ENCODE measurements around the gene MCUR1.

MCUR1 gene

DNA sequence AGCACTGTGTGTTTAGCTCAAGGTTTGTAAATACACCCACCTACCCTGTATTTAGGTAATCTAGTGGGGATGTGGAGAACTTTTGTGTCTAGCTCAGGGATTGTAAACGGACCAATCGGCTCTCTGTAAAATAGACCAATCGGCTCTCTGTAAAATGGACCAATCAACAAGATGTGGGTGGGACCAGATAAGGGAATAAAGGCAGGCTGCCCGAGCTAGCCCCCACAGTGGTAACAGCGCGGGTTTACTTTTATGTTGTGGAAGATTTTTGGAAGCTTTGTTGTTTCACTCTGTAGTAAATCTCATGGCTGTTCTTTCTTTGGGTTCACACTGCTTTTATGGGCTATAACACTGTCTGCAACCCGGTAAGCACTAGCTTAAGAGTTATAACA, 70.6 kb downstream of the MCUR1 start:
- TF ChIP-seq, protein P1, sequence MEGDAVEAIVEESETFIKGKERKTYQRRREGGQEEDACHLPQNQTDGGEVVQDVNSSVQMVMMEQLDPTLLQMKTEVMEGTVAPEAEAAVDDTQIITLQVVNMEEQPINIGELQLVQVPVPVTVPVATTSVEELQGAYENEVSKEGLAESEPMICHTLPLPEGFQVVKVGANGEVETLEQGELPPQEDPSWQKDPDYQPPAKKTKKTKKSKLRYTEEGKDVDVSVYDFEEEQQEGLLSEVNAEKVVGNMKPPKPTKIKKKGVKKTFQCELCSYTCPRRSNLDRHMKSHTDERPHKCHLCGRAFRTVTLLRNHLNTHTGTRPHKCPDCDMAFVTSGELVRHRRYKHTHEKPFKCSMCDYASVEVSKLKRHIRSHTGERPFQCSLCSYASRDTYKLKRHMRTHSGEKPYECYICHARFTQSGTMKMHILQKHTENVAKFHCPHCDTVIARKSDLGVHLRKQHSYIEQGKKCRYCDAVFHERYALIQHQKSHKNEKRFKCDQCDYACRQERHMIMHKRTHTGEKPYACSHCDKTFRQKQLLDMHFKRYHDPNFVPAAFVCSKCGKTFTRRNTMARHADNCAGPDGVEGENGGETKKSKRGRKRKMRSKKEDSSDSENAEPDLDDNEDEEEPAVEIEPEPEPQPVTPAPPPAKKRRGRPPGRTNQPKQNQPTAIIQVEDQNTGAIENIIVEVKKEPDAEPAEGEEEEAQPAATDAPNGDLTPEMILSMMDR (IDR thresholded peaks at IDR 0.05; ENCODE audit: low read depth, low read length) = no peak
- H3K4me3 ChIP-seq (replicated peaks in 1 of 2; ENCODE audit: low read depth in 2 of 2, low read length in 2 of 2) = no peak overlapping the region
- no peak for DNase-seq (ENCODE audit: low read depth in 2 of 2)

DNA sequence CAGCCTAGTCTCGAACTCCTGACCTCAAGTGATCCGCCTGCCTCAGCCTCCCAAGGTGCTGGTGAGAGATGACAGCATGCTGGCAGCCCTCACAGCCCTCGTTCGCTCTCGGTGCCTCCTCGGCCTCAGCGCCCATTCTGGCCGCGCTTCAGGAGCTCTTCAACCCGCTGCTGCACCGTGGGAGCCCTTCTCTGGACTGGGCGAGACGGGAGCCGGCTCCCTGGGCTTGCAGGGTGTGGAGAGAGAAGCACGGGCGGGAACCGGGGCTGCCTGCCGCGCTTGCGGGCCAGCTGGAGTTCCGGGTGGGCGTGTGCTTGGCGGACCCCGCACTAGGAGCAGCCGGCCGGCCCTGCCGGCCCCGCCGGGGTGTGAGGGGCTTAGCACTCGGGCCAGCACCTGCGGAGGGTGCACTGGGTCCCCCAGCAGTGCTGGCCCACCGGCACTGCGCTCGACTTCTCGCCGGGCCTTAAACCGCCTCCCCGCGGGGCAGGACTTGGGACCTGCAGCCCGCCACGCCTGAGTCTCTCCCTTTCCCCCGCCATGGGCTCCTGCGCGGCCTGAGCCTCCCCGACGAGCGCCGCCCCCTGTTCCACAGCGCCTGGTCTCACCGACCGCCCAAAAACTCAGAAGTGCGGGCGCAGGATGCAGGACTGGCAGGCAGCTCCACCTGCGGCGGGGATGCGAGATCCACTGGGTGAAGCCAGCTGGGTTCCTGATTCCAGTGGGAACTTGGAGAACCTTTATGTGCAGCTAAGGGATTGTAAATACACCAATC, 71.2 kb downstream of the MCUR1 start:
- H3K4me3 ChIP-seq (replicated peaks in 1 of 2; ENCODE audit: low read depth in 2 of 2, low read length in 2 of 2) = no peak overlapping the region
- TF ChIP-seq, protein P1 (IDR thresholded peaks at IDR 0.05; ENCODE audit: low read depth, low read length) = no peak

DNA sequence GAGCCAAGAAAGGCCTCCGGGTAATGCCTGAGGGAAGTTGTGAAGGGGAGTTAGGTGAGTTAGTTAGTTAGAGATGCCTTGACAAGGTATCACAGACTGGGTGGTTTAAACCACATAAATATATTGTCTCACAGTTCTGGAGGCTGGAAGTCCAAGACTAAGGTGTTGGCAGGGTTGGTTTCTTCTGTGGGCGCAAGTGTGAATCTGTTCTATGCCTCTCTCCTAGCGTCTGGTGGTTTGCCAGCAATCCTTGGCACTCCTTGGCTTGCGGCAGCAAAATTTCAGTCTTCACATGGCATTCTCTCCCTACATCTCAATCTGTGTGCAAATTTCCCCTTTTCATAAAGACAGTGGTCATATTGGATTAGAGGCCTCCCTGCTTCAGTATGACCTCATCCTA, 73.0 kb downstream of the MCUR1 start:
- H3K4me3 ChIP-seq (replicated peaks in 1 of 2; ENCODE audit: low read depth in 2 of 2, low read length in 2 of 2) = no peak overlapping the region
- DNase-seq (ENCODE audit: low read depth in 2 of 2) = no peak
- TF ChIP-seq, protein P1 (IDR thresholded peaks at IDR 0.05; ENCODE audit: low read depth, low read length) = no peak

More for the DNA sequence above, 71.2 kb downstream of the MCUR1 start:
- DNase-seq (ENCODE audit: low read depth in 2 of 2) = no peak
